ENCODE data around the gene HABP4. TPM values are rescaled to one million over a fixed set of nuclear protein-coding genes. Genes with fewer than 3 reads are reported as not detected.

The HABP4 gene
- total RNA-seq, 1 donor from 2014 or later, result 15.4 TPM

DNA sequence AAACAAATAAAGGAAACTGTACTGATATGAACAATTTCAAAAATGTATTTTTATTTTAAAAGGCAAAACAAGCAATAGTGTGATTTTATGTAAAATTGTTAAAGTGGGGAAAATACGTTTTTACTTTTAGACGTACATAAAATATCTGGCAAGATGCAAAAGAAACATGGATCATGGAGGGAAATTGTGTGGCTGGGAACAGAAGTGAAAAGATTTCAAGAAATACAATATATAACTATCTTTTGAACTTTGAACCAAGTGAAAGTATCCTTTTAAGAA lies 30.3 kb upstream of the HABP4 start:
- Mint-ChIP-seq H3K4me1 (peaks cover 39% of the 10 kb centered on the region), H3K36me3 (no peaks in the 10 kb centered on the region), H3K9me3 (no peaks in the 10 kb centered on the region), H3K27ac (peak overlapping the region; percentile 96), H3K27me3 (ENCODE audit: low read depth) (no peaks in the 10 kb centered on the region), H3K4me3 (peak overlapping the region; percentile 90)
- TF ChIP-seq, protein P1, sequence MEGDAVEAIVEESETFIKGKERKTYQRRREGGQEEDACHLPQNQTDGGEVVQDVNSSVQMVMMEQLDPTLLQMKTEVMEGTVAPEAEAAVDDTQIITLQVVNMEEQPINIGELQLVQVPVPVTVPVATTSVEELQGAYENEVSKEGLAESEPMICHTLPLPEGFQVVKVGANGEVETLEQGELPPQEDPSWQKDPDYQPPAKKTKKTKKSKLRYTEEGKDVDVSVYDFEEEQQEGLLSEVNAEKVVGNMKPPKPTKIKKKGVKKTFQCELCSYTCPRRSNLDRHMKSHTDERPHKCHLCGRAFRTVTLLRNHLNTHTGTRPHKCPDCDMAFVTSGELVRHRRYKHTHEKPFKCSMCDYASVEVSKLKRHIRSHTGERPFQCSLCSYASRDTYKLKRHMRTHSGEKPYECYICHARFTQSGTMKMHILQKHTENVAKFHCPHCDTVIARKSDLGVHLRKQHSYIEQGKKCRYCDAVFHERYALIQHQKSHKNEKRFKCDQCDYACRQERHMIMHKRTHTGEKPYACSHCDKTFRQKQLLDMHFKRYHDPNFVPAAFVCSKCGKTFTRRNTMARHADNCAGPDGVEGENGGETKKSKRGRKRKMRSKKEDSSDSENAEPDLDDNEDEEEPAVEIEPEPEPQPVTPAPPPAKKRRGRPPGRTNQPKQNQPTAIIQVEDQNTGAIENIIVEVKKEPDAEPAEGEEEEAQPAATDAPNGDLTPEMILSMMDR (IDR thresholded peaks at IDR 0.05; ENCODE audit: unreplicated experiment), result no peak
- DNase-seq (ENCODE audit: low spot score in 2 of 2, unreplicated experiment in 2 of 2), result no peak

DNA sequence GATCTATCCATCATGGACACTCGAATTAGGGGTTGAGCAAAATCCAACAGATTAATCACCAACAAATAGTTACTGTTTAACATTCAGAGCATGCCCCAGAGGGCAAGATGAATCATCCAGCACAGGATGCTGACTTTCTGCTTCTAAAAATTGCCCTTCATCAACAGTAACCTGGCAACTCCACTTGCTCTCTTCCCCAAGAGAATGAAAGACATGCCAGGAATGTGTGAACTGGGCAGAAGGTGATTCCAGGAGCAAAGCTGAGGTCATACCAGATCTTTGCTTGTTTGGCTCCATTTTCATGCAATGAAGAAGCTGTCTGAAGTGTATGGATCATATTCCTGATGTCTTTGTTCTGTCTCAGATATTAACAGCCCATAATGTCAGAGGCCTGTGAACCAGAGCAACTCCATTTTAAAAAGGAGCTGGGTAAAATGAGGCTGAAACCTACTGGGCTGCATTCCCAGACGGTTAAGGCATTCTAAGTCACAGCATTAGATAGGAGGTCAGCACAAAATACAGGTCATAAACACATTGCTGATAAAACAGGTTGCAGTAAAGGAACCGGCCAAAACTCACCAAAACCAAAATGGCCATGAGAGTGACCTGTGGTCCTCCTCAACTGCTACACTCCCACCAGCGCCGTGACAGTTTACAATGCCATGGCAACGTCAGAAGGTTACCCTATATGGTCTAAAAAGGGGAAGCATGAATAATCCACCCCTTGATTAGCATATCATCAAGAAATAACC lies 29.3 kb upstream of the HABP4 start:
- Mint-ChIP-seq H3K36me3 (no peaks in the 10 kb centered on the region), H3K4me3 (peak overlapping the region; percentile 90), H3K4me1 (peaks cover 39% of the 10 kb centered on the region), H3K27me3 (ENCODE audit: low read depth) (no peaks in the 10 kb centered on the region), H3K9me3 (no peaks in the 10 kb centered on the region), H3K27ac (peak overlapping the region; percentile 96)
- no peak for DNase-seq (ENCODE audit: low spot score in 2 of 2, unreplicated experiment in 2 of 2)
- TF ChIP-seq, protein P1 (IDR thresholded peaks at IDR 0.05; ENCODE audit: unreplicated experiment), result no peak

DNA sequence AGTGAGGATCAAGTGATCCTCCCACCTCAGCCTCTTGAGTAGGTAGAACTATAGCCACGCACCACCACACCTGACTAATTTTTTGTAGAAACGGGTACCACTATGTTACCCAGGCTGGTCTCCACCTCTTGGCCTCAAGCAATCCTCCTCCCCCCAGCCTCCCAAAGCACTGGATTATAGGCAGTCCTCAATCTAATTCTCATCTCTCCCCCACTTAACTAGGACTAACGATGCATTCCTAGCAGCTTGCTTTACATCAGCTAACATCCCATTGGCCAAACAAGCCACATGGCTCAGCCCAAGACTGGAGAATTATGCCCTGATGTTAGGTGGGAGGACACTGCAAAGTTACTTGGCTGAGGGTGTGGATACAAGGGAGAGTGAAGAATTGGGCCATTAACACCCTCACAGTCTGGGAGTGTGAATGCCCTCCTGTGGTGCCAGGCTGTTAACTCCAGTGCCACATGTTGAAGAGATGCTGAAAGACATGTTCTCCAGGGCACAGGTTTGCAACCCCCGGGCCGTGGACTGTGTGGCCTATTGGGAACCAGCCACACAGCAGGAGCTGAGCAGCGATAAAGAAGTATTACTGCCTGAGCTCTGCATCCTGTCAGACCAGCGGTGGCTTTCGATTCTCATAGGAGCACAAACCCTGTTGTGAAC lies 26.5 kb upstream of the HABP4 start:
- Mint-ChIP-seq H3K9me3 (no peaks in the 10 kb centered on the region), H3K27me3 (ENCODE audit: low read depth) (no peaks in the 10 kb centered on the region), H3K27ac (peak overlapping the region; percentile 49), H3K4me1 (peaks cover 31% of the 10 kb centered on the region), H3K4me3 (no peak overlapping the region), H3K36me3 (no peaks in the 10 kb centered on the region)
- no peak for DNase-seq (ENCODE audit: low spot score in 2 of 2, unreplicated experiment in 2 of 2)
- TF ChIP-seq, protein P1 (IDR thresholded peaks at IDR 0.05; ENCODE audit: unreplicated experiment), result no peak

DNA sequence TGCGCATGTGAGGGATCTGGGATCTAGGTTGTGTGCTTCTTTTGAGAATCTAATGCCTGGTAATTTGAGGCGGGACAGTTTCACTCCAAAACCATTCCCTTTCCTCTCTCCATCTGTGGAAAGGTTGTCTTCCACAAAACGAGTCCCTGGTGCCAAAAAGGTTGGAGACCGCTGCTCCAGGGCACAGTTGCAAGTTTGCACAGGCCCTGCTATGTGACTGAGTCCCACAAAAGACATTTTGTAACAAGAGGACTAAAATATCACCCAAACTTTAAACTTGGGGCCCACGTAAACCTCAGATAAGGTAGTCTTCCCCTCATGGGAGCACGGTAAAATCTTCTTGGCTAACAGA lies 26.0 kb upstream of the HABP4 start:
- peaks cover 31% of the 10 kb centered on the region for H3K4me1 Mint-ChIP-seq
- H3K4me3 Mint-ChIP-seq, result no peak overlapping the region
- no peaks in the 10 kb centered on the region for H3K9me3 Mint-ChIP-seq
- TF ChIP-seq, protein P1 (IDR thresholded peaks at IDR 0.05; ENCODE audit: unreplicated experiment), result no peak
- no peak for DNase-seq (ENCODE audit: low spot score in 2 of 2, unreplicated experiment in 2 of 2)
- H3K36me3 Mint-ChIP-seq, result no peaks in the 10 kb centered on the region
- no peaks in the 10 kb centered on the region for H3K27me3 Mint-ChIP-seq (ENCODE audit: low read depth)
- peak overlapping the region; percentile 49 for H3K27ac Mint-ChIP-seq

DNA sequence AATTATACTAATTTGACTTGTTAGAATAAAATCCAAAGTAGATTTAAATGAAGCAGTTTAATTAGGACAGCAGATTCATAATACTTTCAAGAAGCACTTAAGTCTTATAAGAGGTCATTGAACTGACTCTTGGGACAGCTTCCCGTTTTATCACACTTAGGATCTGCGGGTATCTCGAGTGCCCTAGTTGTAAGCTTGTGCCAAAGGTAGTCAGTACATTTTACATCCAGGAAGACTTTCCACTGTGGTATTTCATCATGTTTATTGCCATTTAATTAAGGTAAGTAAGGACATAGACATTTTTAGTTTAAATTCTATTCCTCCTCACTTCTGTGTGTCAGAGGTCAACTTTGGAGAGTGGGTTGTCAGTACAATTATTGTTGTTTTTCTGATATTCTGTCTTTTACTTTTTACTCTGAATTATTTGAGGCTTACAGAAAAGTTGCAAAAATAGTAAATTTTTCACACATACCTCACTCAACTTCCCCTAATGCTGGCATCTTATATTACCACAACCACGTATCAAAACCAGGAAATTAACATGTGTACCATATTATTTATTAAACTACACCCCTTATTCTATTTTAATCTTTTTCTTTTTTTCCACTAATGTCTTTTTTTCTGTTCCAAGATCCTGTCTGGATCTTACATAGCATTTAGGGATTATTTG lies 24.3 kb upstream of the HABP4 start:
- DNase-seq (ENCODE audit: low spot score in 2 of 2, unreplicated experiment in 2 of 2), result no peak
- H3K4me3 Mint-ChIP-seq, result no peak overlapping the region
- TF ChIP-seq, protein P1 (IDR thresholded peaks at IDR 0.05; ENCODE audit: unreplicated experiment), result no peak
- H3K27me3 Mint-ChIP-seq (ENCODE audit: low read depth), result no peaks in the 10 kb centered on the region
- H3K36me3 Mint-ChIP-seq, result no peaks in the 10 kb centered on the region
- H3K27ac Mint-ChIP-seq, result no peak overlapping the region
- no peaks in the 10 kb centered on the region for H3K9me3 Mint-ChIP-seq
- peaks cover 17% of the 10 kb centered on the region for H3K4me1 Mint-ChIP-seq

All from mesothelial cell of epicardium (in vitro differentiated cells).